Osteoblast (primary cell): ENCODE measurements around the gene GRP. TPM values are rescaled to one million over a fixed set of nuclear protein-coding genes. Genes with fewer than 3 reads are reported as not detected.

Experiments
- DNase-seq: peaks from one replicate; pipeline ENCODE4 v3.0.0; 2011; ENCODE audit warnings: low spot score, mixed read lengths; ENCODE audit not compliant: insufficient read length; ENCODE audit errors: missing footprints
- H2AFZ ChIP-seq: 2 replicates; pipeline ENCODE4 v1.6.0; 2011; ENCODE audit warnings: mild to moderate bottlenecking, low read length
- H3K27ac ChIP-seq: 2 replicates; pipeline ENCODE4 v1.5.1; 2011; ENCODE audit warnings: mild to moderate bottlenecking, low read depth, low read length, moderate library complexity
- H3K27me3 ChIP-seq: 2 replicates; pipeline ENCODE4 v1.6.0; 2012; ENCODE audit warnings: mild to moderate bottlenecking, control low read depth, inconsistent platforms, low read length, moderate library complexity; ENCODE audit not compliant: insufficient read depth
- H3K36me3 ChIP-seq: 2 replicates; pipeline ENCODE4 v1.5.1; 2011; ENCODE audit warnings: mild to moderate bottlenecking, low read length, control low read depth, moderate library complexity; ENCODE audit not compliant: insufficient read depth
- H3K4me1 ChIP-seq: 2 replicates; pipeline ENCODE4 v1.5.1; 2011; ENCODE audit warnings: mild to moderate bottlenecking, low read length, control low read depth, moderate library complexity; ENCODE audit not compliant: insufficient read depth
- H3K4me2 ChIP-seq: 2 replicates; pipeline ENCODE4 v1.6.0; 2011; ENCODE audit warnings: mild to moderate bottlenecking, low read length; ENCODE audit not compliant: insufficient read depth
- H3K4me3 ChIP-seq: fragments of 200-600 bp; sonication (generic); 3 replicates; pipeline ENCODE4 v1.5.1; 2012; ENCODE audit warnings: mild to moderate bottlenecking, low read length, inconsistent platforms; ENCODE audit not compliant: insufficient read depth
- H3K79me2 ChIP-seq: 2 replicates; pipeline ENCODE4 v1.6.0; 2012; ENCODE audit warnings: mild to moderate bottlenecking, low read length, control low read depth, inconsistent platforms; ENCODE audit not compliant: insufficient read depth
- H3K9me3 ChIP-seq: 2 replicates; pipeline ENCODE4 v1.5.1; 2011; ENCODE audit warnings: low read depth, low read length, control low read depth
- H4K20me1 ChIP-seq: 2 replicates; pipeline ENCODE4 v1.6.0; 2012; ENCODE audit warnings: mild to moderate bottlenecking, low read length, control low read depth; ENCODE audit not compliant: insufficient read depth
- CTCF ChIP-seq: IDR thresholded peaks from 2 replicates; pipeline ENCODE4 v1.5.1; 2011; ENCODE audit warnings: mild to moderate bottlenecking, low read depth, low read length, moderate library complexity; ENCODE audit errors: extremely low read depth
- total RNA-seq: library from RNA; depleted of rRNA; stranded (reverse); fragments of >200 nt; gene quantifications from 2 replicates; pipeline ENCODE4 v1.2.3, GENCODE V29; 2012

The GRP gene
- total RNA-seq, 1 donor, result not detected

GRCh38 chr18:59279722-59280121 is 59.8 kb downstream of the GRP start:
- Histone ChIP-seq H3K4me3 (no peak overlapping the region), H3K9me3 (no peaks in the 10 kb centered on the region), H3K4me2 (no peak overlapping the region), H2AFZ (no peak overlapping the region), H3K79me2 (no peaks in the 10 kb centered on the region), H4K20me1 (no peaks in the 10 kb centered on the region), H3K4me1 (no peaks in the 10 kb centered on the region), H3K27me3 (peaks cover 95% of the 10 kb centered on the region), H3K27ac (no peak overlapping the region), H3K36me3 (no peaks in the 10 kb centered on the region)
- no peak for TF ChIP-seq CTCF
- DNase-seq, result no peak

Other genes starting within 250 kb of the GRP start
- gene SEC11C, start 80.3 kb upstream of the GRP start, total RNA-seq, result 10.1 and 10.6 TPM in 2 replicates
- not detected in 2 replicates for gene RAX, start 53.3 kb downstream of the GRP start, total RNA-seq
- not detected in 2 replicates for gene CPLX4, start 98.5 kb downstream of the GRP start, total RNA-seq
- 189 and 210 TPM in 2 replicates for gene LMAN1, start 139.1 kb downstream of the GRP start, total RNA-seq